HCT116 (cell line): ENCODE measurements around the gene EMC10. TPM values are rescaled to one million over a fixed set of nuclear protein-coding genes. Genes with fewer than 3 reads are reported as not detected.

Experiments
- ATAC-seq: fragments of 200-7000 bp; cut with Tn5 transposase; 2 replicates; pipeline ENCODE4 v1.9.1; 2020; ENCODE audit warnings: mild to moderate bottlenecking, moderate library complexity
- BruUV-seq: library from RNA; stranded (reverse); fragments of 400-500 nt; replicated peaks from 2 replicates; lab custom pipeline; 2021; lab: Mats Ljungman, UMichigan
- CTCF ChIA-PET: fragments of 300-600 bp; sonication (Branson Sonifier 250); formaldehyde crosslinking; loops from one replicate; lab custom pipeline; 2021; ENCODE audit warnings: antibody characterized with exemption; lab: Charles Lee
- POLR2A ChIA-PET: fragments of 300-600, 350-600 bp; sonication (Branson Sonifier 250); formaldehyde crosslinking; loops from one replicate; lab custom pipeline; 2021; ENCODE audit warnings: antibody characterized with exemption; lab: Charles Lee
- RAD21 ChIA-PET, 2 experiments: fragments of 300-600 bp; sonication (Branson Sonifier 250); formaldehyde crosslinking; loops; one replicate each; lab custom pipeline; 2023; ENCODE audit warnings: low total read pairs in 2 of 2; ENCODE audit not compliant: uncharacterized antibody in 2 of 2, unreplicated experiment in 2 of 2, low non-redundant PET in 1 of 2; lab: Charles Lee
- DNase-seq: peaks from one replicate; pipeline ENCODE4 v3.0.0-alpha.2; 2010; ENCODE audit warnings: low read depth, low spot score
- H2AFZ ChIP-seq: fragments of 200-600 bp; shearing (Covaris generic), sonication (generic); 2 replicates; pipeline ENCODE4 v1.6.1; 2017; ENCODE audit warnings: low read depth, mixed run types, mixed read lengths, antibody characterized with exemption, low read length; ENCODE audit not compliant: poor library complexity, severe bottlenecking
- H3K27ac ChIP-seq: 2 replicates; pipeline ENCODE4 v1.5.1; 2012; ENCODE audit warnings: low read depth, low read length
- H3K27me3 ChIP-seq: fragments of 200-600 bp; sonication (generic); 2 replicates; pipeline ENCODE4 v1.6.1; 2016; ENCODE audit warnings: mixed run types, low read length, mixed read lengths; ENCODE audit not compliant: insufficient read depth
- H3K36me3 ChIP-seq, 2 experiments: fragments of 200-500 bp in 1 of 2; fragments of 200-600 bp in 1 of 2; sonication (Bioruptor generic) in 1 of 2; sonication (generic) in 1 of 2; 2 replicates each; pipeline versions ENCODE4 v1.5.1 to v1.6.1; 2014 to 2016; ENCODE audit warnings: low read length in 2 of 2, inconsistent platforms in 1 of 2, mixed read lengths in 1 of 2, mixed run types in 1 of 2; ENCODE audit not compliant: insufficient read depth in 2 of 2, control insufficient read depth in 1 of 2
- H3K4me1 ChIP-seq, 2 experiments: fragments of 200-600 bp in 1 of 2; sonication (generic) in 1 of 2; 2 replicates each; pipeline versions ENCODE4 v1.5.1 to v1.6.1; 2012 to 2017; ENCODE audit warnings: low read length in 2 of 2, inconsistent platforms in 1 of 2, mild to moderate bottlenecking in 1 of 2, mixed read lengths in 1 of 2, mixed run types in 1 of 2, moderate library complexity in 1 of 2; ENCODE audit not compliant: insufficient read depth in 2 of 2, control insufficient read depth in 1 of 2
- H3K4me2 ChIP-seq: fragments of 200-600 bp; sonication (generic); 2 replicates; pipeline ENCODE4 v1.6.1; 2017; ENCODE audit warnings: mixed run types, low read length, mixed read lengths
- H3K4me3 ChIP-seq, 2 experiments: fragments of 200-600 bp in 1 of 2; sonication (generic) in 1 of 2; replicated peaks in 1 of 2; 2 replicates each; pipeline ENCODE4 v1.5.1; 2011 to 2016; ENCODE audit warnings: low read length in 2 of 2, control low read depth in 1 of 2, low read depth in 1 of 2, mild to moderate bottlenecking in 1 of 2, mixed read lengths in 1 of 2, mixed run types in 1 of 2
- H3K79me2 ChIP-seq: fragments of 200-600 bp; sonication (generic); 2 replicates; pipeline ENCODE4 v1.6.1; 2017; ENCODE audit warnings: mild to moderate bottlenecking, mixed run types, low read length, moderate library complexity, mixed read lengths; ENCODE audit not compliant: insufficient read depth
- H3K9ac ChIP-seq: fragments of 200-600 bp; sonication (generic); 2 replicates; pipeline ENCODE4 v1.6.1; 2016; ENCODE audit warnings: low read length, mixed read lengths
- H3K9me2 ChIP-seq: fragments of 200-600 bp; sonication (generic), shearing (Covaris generic); 2 replicates; pipeline ENCODE4 v1.6.1; 2017; ENCODE audit warnings: mixed run types, mild to moderate bottlenecking, moderate library complexity; ENCODE audit not compliant: insufficient read depth
- H3K9me3 ChIP-seq, 2 experiments: fragments of 200-500 bp in 1 of 2; fragments of 200-600 bp in 1 of 2; sonication (Bioruptor generic) in 1 of 2; sonication (generic) in 1 of 2; 2 replicates each; pipeline ENCODE4 v1.6.1; 2014 to 2017; ENCODE audit warnings: low read length in 2 of 2, mixed read lengths in 2 of 2, inconsistent platforms in 1 of 2, low read depth in 1 of 2, mild to moderate bottlenecking in 1 of 2, mixed run types in 1 of 2, moderate library complexity in 1 of 2; ENCODE audit not compliant: control insufficient read depth in 1 of 2, insufficient read depth in 1 of 2
- H4K20me1 ChIP-seq: fragments of 200-600 bp; sonication (generic), shearing (Covaris generic); 2 replicates; pipeline ENCODE4 v1.6.1; 2017; ENCODE audit warnings: mixed run types, mild to moderate bottlenecking, moderate library complexity; ENCODE audit not compliant: insufficient read depth
- ATF3 ChIP-seq: IDR thresholded peaks from 2 replicates; pipeline ENCODE4 v1.6.1; 2012
- CBX3 ChIP-seq: IDR thresholded peaks from 2 replicates; pipeline ENCODE4 v1.6.1; 2012; ENCODE audit warnings: low read depth
- CTCF ChIP-seq, 3 experiments: fragments of 200-600 bp in 1 of 3; sonication (generic) in 1 of 3; IDR thresholded peaks in 2 of 3; conservative IDR thresholded peaks in 1 of 3; 2 replicates each; pipeline ENCODE4 v1.5.1; 2012 to 2017; ENCODE audit warnings: low read depth in 2 of 3, low read length in 2 of 3, antibody characterized with exemption in 1 of 3, borderline replicate concordance in 1 of 3, control low read depth in 1 of 3, mild to moderate bottlenecking in 1 of 3, mixed read lengths in 1 of 3, mixed run types in 1 of 3, moderate library complexity in 1 of 3; ENCODE audit not compliant: insufficient read depth in 1 of 3
- EGR1 ChIP-seq: IDR thresholded peaks from 2 replicates; pipeline ENCODE4 v1.6.1; 2012; ENCODE audit warnings: low read depth
- ELF1 ChIP-seq: IDR thresholded peaks from 2 replicates; pipeline ENCODE4 v1.6.1; 2012; ENCODE audit warnings: low read depth, borderline replicate concordance
- JUND ChIP-seq: IDR thresholded peaks from 2 replicates; pipeline ENCODE4 v1.6.1; 2012
- POLR2A ChIP-seq: IDR thresholded peaks from 2 replicates; pipeline ENCODE4 v1.7.0; 2011; ENCODE audit warnings: borderline replicate concordance; ENCODE audit not compliant: insufficient read depth, insufficient read length; ENCODE audit errors: extremely low read depth
- RAD21 ChIP-seq: IDR thresholded peaks from 2 replicates; pipeline ENCODE4 v1.6.1; 2012; ENCODE audit warnings: low read depth, mild to moderate bottlenecking
- REST ChIP-seq: IDR thresholded peaks from 2 replicates; pipeline ENCODE4 v1.6.1; 2012; ENCODE audit warnings: low read depth
- SIN3A ChIP-seq: IDR thresholded peaks from 2 replicates; pipeline ENCODE4 v1.6.1; 2012; ENCODE audit warnings: low read depth
- SP1 ChIP-seq: IDR thresholded peaks from 2 replicates; pipeline ENCODE4 v1.6.1; 2012; ENCODE audit warnings: low read depth
- SRF ChIP-seq: IDR thresholded peaks from 2 replicates; pipeline ENCODE4 v1.6.1; 2012; ENCODE audit warnings: low read depth
- ZFX ChIP-seq: fragments of 450-650 bp; IDR thresholded peaks from 2 replicates; pipeline ENCODE4 v1.6.1; 2017
- intact Hi-C: fragments of 100-400 bp; cut with micrococcal nuclease; formaldehyde crosslinking; loops from 2 replicates; pipeline ENCODE4 v1.10.0; 2022
- total RNA-seq: library from RNA; stranded (reverse); gene quantifications from one replicate; pipeline ENCODE4 v1.2.1, GENCODE V29; 2021; ENCODE audit not compliant: unreplicated experiment

Gene EMC10
- total RNA-seq, 1 experiment from 2014 or later, result 92.4 TPM

- ATAC-seq (no peak), DNase-seq (no peak)
- H3K79me2 ChIP-seq, result peaks cover 29% of the 10 kb centered on the region
- H3K36me3 ChIP-seq, result peaks cover 18 to 42% of the 10 kb centered on the region in 2 experiments; a peak in 3 of 4 replicates
- intact Hi-C loops, result no loop called here
- no peaks in the 10 kb centered on the region for H4K20me1 ChIP-seq
- BruUV-seq, result no TSS peak
- peaks cover 3 to 12% of the 10 kb centered on the region in 2 experiments; a peak in 1 of 4 replicates for H3K9me3 ChIP-seq
- no peak overlapping the region for H3K4me3 ChIP-seq
- no peak overlapping the region for H3K27ac ChIP-seq
- peaks cover 6 to 8% of the 10 kb centered on the region in 2 experiments; a peak in 3 of 4 replicates for H3K4me1 ChIP-seq
- H3K9ac ChIP-seq, result no peak overlapping the region
- ChIA-PET RAD21 (no interaction called here), CTCF (no interaction called here)
- H3K4me2 ChIP-seq, result no peak overlapping the region
- H3K27me3 ChIP-seq, result no peaks in the 10 kb centered on the region
- H3K9me2 ChIP-seq, result no peaks in the 10 kb centered on the region
- no peak overlapping the region for H2AFZ ChIP-seq
- TF ChIP-seq ZFX (no peak), ATF3 (no peak), CBX3 (no peak), JUND (no peak), POLR2A (no peak), EGR1 (no peak), SRF (no peak), REST (no peak), SP1 (no peak), SIN3A (no peak), CTCF (IDR thresholded peaks at IDR 0.05 in 2 of 3, conservative IDR thresholded peaks at IDR 0.05 in 1 of 3; ENCODE audit: borderline replicate concordance in 1 of 3, insufficient read depth in 1 of 3, low read depth in 2 of 3, low read length in 2 of 3) (no peak), ELF1 (no peak), RAD21 (no peak)
- TF ChIP-seq, all 23 proteins: peak for 0
- POLR2A ChIA-PET, result no interaction called here
These were observed 6.1 kb downstream of the EMC10 start for GRCh38 chr19:50482271-50482855.
